UCSD-AML1 (cell line): ENCODE measurements around the gene SELENON.
A peak's percentile ranks its signal among the peaks of the same experiment; 100 is the strongest.

Experiments
- DNase-seq: peaks from one replicate; lab custom pipeline; 2025; ENCODE audit not compliant: unreplicated experiment; lab: John Stamatoyannopoulos, UW

Gene SELENON

DNA sequence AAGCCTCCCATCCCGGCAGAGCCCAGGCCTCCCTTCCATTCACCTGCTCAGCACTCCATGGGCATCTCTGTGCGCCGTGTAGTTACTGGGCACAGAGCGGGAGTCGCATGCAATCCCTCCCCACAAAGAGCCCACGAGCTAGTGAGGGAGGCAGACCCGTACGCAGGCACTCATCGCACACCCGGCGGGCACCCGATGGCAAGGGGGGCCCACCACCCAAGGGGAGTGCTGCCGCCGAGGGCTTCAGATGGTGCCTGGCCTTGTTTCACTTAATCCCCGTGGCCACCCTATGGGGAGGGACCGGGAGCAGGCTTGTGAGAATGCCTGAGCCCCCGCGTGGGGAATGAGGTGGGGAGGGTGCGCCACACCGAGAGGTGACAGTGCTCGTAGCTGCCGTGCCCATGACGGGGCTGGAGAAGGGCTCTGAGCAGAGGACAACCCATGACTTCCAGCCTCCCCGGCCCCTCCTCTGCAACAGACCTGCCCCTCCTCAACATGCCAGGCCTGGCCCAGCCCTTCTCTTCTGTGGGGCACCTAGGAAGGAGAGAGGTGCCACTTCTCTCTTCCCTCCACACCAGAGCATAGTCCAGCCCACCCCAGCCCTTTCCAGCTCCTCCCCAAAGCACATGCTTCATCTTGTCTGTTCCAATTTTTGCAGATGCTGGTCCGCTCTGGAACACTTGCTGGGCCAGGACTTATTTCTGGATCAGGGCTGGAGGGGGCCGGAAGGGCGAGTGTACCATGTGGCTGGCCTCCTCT lies 30.2 kb upstream of the SELENON start:
- no peak for DNase-seq

DNA sequence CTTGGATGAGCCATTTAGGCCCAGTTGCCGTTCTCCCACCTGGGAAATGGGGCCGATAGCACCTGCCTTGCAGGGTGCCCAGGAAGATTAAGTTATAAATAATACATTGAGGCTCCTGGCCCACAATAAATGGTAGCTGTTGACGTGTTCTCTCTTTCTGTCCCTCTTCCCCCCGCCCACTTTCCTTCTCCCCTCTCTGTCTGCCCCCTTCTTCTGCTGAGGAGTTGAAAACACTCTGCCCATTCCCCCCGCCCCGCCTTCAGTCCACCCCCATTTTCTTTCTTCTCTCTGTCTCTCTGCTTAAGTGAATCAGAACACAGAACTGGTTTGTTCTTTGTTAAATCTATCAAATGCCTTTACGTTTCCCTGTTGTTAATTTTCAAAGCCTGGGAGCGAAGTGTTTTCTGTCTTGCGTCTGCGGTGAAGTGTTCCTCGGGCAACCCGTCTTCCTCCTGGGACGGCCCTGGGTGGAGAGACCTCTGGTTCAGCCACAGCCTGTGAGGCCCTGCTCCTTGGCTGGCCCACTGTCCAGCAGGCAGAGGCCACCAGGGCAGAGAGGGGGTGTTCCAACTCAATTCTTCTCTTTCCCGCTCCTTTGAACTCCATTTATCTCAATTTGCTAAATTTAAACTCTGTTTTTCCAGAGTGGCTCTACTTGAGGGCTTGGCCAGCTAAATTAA lies 29.3 kb upstream of the SELENON start:
- no peak for DNase-seq

DNA sequence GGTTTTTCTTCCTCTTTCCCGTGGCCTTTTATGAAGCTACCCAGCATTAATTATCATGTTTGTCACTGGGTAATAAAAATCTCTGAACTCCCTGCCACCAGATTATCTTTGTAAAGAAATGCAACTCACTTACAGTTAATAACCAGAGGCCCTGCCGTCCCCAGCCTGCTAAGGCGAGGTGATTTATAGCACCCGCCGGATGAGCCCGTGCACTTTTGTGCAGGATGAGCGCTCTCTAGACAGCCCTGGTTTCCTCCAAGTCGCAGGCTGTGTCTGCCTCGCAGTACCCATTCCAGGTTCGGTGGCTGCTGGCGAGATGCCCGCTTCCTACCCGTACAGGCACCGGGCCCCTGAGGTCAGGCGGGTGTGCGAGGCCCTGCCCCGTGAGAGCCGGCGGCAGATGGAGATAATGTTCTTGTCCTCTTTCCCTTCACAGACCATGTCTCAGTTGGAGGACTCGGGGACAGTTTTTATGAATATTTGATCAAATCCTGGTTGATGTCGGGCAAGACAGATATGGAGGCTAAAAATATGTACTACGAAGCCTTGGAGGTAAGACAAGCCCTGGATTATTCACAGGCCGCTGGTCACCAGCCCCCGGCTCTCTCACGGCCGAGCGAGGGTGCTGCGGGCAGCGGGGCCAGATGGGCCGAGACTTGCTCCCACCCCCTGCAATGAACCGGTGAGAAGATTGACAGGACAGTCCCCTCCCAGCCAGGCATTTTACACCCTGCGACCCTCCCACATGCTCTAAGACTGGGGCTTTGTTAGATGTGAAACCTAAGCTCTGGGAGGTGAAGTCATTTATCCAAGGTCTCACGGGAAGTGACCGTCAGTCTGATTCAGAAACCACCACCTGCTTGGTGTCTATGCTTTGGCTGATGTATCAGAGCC lies 28.5 kb upstream of the SELENON start:
- DNase-seq = peak; percentile 30

DNA sequence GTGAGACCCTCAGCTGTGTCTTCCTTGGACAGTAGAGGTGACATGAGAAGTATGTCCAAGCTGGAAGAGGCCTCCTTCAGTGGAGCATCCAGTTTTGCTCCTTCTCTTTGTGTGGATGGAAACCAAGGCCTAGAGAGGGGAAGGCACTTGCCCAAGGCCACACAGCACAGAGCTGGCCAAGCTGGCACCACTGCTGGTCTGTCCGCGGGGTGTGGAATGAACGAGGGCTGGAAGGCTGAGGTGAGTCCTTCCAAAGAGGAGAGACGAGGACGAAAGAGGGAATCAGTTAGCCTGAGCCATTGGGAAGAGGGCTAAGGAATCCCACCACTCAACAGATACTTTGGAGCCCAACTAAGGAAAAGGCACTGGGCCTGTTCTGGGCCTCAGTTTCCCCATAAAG lies 27.8 kb upstream of the SELENON start:
- no peak for DNase-seq

DNA sequence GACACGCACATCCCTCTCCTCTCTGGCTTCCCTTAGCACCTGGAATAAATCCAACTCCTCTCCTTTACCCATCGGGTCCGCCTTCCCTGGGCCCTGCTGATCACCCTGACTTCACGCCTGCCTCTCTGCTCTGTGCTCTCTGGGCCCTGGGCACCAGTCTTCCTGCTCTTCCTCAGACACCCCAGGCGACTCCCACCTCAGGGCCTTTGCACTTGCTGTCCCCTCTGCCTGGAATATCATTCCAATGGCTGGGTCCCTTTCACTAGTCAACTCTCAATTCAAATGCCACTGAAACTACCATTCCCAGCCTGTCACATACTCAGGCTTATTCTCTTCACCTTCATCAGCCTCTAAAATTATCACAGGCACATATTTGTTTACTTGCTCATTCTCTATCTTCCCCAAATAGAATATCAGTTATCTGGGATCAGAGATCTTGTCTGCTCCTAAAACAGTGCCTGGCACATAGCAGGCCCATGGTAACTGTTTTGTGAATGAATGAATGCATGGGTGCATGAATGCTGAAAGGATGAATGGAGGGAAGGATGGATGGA lies 27.2 kb upstream of the SELENON start:
- DNase-seq = no peak

DNA sequence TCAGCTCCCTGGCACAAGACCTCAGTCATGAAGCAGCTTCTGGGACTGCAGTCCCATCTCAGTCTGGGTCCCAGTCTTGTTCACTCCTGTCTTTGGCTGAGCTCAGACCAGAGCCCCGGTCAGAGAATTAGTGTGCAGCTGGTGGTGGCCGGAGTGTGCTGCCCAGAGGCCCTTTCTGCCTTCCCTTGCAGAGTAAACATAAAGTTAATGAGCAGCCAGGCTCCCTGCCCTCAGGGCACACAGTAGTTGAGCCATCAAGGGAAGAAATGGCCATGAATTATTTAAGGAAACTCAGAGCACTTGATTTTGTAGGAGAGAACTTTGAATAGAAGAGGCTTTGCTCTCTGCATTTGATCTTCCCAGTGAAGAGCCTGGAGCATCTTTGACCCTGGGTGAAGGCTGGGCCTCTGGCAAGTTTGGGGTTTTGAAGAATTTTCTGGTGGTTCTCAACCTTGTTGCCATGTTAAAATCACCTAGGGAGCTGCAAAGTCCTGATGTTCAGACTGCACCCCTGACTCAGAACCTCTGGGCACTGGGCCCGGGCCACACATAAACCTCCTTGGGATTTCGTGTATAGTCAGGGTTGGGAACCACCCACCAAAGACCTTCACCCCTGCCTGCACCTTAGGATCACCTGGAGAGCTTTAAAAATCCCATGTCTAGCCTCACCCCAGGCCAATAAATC lies 26.4 kb upstream of the SELENON start:
- DNase-seq = no peak

DNA sequence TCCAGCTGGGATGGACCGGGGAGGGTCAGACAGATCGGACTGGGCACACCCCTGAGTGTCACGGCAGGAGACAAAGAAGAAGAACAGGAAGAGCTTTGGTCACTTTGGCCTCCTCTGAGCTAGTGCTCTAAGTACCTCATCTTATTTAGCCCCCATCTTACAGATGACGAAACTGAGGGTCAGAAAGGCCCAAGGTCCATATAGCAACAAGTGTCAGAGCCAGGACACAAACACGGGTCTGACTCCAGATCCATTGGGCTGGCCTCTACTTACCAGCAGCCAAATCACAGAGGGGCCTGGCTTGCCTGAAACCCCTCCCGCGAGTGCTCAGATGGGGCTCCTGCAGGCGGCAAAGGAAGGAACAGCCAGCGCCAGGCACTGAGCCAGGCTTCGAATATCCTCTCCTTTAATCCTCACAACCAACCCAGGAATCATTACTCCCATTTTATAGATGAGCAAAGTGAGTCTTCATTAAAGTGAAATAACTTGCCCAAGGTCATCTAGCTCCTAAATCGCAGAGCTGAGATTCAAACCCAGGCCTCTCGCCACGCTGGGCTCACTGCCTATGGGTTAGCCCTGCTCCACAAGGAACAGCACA lies 25.7 kb upstream of the SELENON start:
- no peak for DNase-seq

DNA sequence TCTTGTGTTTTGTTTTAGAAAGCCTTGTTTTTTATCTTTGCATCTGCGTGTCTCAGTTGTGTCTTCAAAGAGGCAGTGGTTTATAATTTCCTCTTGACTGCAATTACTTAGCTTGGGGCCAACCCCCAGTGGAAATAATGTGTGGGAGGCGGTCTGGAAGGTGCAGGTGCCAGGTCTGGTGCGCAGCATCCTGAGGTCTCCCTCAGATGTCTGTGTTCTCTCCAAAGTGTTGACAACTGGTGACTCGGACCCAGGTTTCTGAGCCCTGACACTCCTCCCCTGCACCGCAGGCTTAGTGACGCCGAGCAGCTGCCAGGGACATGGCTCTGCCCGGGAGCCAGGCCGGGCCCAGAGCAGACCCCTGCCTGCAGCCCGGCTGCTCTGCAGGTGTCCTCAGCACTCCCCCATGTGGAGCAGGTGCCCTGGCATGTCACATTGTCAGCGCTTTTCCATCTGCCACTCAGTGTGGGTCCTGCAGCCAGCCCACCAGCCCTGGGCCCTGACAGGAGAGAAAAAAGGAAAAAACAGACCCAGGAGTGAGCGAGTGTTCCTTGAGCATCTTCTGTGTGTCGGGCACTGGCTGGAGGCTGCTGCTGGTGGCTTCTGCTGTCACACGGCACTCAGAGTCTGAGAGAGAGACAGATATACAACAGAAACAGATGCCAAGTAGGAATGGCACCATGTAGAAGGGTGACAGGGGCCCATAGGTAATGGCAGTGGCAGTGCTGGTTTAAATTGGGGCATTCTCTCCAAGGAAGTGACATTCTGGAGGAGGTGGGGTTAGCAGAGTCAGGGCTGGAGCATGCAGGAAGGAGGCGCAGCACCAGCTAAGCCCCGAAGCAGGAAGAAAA lies 24.8 kb upstream of the SELENON start:
- DNase-seq = no peak

DNA sequence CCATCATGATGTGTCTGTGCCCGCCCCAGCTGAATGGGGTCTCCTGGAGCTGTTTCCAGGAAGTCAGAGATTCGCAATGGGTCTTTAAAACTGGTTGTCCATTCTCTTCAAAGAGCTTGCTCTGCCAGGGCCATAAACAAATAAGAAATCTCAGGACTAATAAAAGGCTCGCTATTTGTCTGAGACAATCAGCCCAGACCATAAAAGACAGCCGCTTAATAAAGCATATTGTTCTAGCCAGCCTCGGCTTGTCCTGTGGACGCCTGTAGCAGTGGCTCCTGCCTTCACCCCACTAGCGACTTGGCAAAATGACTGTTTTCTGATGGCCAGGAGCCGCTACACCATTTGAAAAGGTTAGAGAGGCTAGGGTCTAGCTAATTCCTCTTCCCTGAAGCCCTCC lies 20.6 kb upstream of the SELENON start:
- DNase-seq = no peak

DNA sequence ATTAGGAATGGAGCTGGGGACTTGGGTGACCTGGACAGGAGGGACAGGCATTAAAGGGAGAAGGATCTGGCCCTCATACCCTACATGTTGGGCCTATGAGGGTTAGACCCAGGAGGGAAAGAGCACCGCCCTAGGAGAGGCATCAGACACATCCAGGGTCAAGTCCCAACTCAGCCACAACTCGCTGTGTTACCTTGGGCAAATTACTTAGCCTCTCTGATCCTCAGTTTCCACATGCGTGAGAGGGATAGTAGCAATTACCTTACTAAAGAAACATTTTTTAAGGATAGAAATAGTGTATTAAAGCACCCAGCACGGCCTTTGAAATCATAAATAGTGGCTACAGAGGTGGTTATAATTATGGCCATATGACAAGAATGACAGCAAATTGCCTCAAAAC lies 20.1 kb upstream of the SELENON start:
- no peak for DNase-seq

DNA sequence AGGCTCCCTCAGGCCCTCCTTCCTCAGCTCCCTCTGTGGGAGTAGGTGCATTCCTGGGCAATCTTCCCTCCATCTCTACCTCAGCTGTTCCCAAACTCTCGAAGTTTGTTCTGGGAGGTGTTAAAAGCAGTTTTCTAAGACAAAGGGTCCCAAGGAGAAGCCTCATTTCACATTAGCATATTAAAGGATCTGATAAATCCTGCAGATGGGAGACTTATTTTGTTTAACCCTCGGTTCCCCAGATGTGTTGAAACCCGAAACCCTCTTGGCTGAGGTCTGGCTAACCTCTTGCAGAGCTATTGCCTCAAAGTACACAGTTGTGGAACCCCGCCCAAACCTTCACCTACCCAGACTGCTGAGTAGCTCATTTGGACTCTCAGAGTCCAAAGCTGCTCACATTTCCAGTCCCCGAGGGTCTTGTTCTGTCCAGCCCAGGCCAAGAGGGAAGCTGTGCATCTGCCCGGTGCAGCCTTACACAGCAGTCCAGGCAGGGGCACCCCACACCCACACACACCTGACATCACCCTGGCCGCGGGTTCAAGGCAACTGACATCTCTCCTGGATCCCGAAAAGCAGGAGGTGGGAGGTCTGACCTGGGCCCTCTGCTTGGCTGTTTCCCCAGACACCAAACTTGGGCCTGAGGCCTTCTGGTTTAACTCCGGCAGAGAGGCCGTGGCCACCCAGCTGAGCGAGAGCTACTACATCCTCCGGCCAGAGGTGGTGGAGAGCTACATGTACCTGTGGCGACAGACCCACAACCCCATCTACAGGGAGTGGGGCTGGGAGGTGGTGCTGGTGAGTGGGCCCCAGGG lies 19.5 kb upstream of the SELENON start:
- no peak for DNase-seq

DNA sequence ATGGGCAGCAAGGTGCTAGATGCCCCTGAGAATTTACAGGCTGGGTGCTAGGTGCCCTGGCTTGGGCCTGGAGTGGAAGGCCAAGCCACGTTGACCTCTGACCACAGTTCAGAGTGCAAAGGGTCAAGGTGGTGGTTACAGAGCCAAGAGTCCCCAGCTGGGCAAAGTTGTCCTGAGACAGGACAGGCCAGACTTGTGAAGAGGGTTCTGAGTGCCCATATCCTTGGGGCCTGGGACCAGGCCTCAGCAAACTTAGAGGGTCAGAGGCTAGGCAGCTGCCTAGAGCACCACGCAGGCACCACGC lies 18.9 kb upstream of the SELENON start:
- no peak for DNase-seq

DNA sequence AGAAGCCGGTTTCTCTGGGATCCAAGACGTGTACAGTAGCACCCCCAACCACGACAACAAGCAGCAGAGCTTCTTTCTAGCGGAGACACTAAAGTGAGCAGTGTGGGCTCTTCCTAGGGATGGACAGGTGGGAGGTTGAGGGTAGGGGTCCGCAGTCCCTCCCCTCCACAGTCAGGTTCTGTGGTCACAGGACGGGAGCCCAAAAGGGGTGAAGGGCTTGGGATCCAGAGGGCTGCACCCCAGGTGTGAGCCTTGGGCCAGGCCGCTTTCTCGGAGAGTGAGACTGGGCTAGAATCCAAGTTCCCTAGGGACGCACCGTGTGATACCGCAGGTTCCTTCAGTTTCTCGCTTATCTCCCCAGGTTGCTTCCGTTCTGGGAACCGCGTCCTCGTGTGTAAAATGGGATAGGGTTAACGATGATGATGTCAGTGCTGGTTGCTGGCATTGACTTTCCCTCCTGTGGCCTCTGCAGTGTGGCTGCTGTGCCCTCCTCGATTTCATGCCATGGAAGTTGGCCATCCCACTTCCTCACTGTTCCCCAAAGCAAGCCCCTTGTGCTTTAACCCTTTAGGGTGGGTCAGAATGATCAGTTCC lies 17.3 kb upstream of the SELENON start:
- no peak for DNase-seq

DNA sequence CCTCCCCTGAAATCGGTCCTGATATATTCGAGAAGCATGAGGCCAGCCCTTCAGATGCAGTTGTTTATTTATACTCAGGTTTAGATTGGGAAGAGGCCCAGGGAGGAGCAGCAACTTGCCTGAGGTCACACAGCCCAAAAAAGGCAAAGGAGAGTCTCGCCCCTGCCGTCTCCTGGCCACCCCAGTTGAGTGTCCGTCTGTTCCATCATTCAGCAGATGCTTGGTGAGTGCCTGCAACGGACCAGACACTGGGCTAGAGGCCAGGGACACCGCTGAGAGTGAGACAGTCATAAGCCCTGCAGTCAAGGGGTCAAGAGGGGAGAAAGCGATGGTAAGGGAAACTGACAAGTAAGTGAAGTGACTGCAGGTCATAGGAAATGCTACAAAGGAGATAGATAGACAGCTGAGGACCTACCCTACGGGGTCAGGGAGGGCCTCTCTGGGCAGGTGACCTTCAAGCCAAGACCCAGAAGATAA lies 15.4 kb upstream of the SELENON start:
- no peak for DNase-seq

DNA sequence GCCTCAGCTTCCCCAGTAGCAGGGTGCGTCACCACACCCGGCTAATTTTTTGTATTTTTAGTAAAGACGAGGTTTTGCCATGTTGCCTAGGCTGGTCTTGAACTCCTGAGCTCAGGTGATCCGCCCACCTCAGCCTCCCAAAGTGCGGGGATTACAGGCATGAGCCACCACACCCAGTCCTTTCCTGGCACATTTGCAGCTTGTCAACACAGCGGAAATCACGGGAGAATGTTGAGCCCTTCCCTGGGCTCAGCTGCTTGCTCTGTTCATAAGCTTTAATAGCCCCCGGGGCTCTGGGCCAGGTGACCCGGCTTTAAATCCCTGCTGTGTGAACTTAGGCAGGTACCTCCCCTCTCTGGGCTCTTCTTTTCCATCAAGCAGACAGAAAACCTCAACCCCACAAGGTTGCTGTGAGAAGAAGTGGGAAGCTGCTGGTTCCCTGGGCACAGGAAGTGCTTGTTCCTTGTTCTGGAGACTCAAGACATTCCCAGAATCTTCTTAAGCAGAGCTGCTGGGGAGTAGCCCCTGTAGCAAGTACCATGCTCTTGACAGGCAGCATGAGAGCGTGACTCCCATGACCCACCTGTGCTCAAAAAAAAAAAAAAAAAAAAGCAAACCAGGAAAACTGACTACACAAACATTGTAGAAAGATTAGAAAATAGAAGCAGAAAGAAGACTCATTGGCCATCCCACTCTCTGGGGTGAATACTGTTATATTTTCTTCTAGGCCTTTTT lies 14.5 kb upstream of the SELENON start:
- no peak for DNase-seq

DNA sequence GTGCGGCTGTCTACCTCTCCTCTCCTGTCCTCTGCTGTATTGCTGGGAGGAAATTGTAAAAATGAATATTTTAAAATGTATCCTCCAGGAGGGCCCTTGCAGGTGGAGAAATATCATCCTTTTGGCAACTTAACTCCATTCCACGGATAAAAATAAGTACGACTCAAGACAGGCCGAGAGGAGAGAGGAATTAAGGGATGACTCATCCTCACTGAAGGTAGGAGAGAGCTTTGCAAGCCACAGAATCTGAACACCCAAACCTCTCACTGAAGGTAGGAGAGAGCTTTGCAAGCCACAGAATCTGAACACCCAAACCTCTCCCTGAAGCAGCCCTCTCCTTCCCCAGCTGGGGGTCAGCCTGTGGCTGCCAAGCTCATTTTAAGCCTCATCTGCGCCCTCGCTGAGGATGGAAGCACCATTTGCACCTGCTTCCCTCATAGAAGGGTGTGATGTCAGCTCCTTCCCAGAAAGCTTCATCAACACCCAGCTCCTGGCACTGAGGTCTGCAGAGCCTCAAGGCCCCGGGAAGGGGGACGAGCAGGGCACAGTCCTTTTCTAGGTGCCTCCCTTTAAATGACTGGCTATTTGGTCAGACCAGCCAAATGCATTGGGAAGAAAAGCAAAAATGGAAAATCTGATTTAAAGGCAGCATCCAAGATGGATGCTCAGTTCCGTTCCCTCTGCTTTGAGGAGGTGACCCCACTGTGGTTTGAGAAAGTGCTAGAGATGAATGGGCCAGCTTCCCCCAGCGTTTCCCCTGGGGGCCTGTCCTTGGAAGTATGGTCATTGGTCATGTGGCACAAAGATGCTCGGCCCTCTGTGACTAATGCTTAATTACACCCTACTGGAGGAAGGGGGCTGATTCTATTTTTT lies 12.9 kb upstream of the SELENON start:
- no peak for DNase-seq

DNA sequence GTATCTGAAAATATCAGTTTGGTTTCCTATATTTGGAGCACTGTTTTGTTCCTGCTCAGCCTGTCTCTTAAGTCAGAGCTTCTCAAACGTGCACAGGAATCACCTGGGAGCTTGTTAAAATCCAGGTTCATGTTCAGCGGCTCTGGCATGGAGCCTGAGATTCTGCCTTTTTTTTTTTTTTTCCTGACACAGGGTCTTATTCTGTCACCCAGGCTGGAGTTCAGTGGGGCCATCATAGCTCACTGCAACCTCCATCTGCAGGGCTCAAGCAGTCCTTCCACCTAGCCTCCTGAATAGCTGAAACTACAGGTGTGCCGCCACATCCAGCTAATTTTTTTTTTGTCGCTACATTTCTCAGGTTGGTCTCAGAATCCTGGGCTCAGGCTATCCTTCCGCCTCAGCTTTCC lies 12.2 kb upstream of the SELENON start:
- DNase-seq = no peak
